Suprapubic skin (tissue), 3 donors: ENCODE data around the gene COG5.

Source experiments
- POLR2AphosphoS5 ChIP-seq, 3 donors: sonication (generic); formaldehyde crosslinking; IDR thresholded peaks; one replicate each; pipeline ENCODE4 v1.6.1; 2017; ENCODE audit warnings: antibody characterized with exemption in 3 of 3
- TF ChIP-seq, protein P1 (sequence below), 2 donors: fragments of 200-600 bp in 1 of 2; fragments of 450-650 bp in 1 of 2; sonication (generic) in 1 of 2; IDR thresholded peaks; one replicate each; pipeline ENCODE4 v1.5.1; 2016 to 2019; ENCODE audit warnings: antibody characterized with exemption in 2 of 2, mild to moderate bottlenecking in 1 of 2, moderate library complexity in 1 of 2

DNA sequence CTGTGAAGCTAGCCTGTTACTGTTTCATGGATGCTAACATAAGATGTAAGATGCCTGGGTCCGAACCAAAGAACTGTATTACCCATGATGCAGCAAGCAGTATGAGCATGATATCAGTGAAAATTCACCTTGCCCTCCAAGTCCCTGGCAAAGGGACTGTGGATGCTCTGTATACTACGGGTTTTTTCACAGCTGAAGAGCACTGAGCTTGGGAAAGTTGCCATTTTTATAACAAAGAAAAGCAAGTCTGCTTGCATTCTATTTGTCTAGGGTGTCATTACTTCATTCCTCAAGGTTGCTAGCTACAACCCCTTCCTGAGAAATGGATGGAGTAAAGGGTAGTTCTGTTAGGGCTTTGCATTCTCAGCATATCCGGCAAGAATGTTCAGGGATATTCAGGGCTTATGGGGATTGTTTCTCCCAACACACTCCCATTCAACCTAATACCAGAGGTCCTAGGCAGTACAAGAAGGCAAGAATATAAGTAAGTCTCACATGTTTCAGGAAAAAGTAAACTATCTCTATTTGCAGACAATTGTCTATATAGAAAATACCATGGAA lies 99.0 kb downstream of the COG5 start:
- TF ChIP-seq, protein P1, sequence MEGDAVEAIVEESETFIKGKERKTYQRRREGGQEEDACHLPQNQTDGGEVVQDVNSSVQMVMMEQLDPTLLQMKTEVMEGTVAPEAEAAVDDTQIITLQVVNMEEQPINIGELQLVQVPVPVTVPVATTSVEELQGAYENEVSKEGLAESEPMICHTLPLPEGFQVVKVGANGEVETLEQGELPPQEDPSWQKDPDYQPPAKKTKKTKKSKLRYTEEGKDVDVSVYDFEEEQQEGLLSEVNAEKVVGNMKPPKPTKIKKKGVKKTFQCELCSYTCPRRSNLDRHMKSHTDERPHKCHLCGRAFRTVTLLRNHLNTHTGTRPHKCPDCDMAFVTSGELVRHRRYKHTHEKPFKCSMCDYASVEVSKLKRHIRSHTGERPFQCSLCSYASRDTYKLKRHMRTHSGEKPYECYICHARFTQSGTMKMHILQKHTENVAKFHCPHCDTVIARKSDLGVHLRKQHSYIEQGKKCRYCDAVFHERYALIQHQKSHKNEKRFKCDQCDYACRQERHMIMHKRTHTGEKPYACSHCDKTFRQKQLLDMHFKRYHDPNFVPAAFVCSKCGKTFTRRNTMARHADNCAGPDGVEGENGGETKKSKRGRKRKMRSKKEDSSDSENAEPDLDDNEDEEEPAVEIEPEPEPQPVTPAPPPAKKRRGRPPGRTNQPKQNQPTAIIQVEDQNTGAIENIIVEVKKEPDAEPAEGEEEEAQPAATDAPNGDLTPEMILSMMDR (IDR thresholded peaks at IDR 0.05) = no peak
- TF ChIP-seq POLR2AphosphoS5 (IDR thresholded peaks at IDR 0.05) = no peak
